SJCRH30 (cell line): ENCODE measurements around the gene GABARAPL2. TPM values are rescaled to one million over a fixed set of nuclear protein-coding genes. Genes with fewer than 3 reads are reported as not detected.
A peak's percentile ranks its signal among the peaks of the same experiment; 100 is the strongest.
"Not testable (repeated sequence)": the region's sequence is repeated elsewhere in the genome, so short reads cannot be mapped to it uniquely, and the experiment has no call there.

Source experiments
- DNase-seq, 2 experiments: peaks; one replicate each; pipeline ENCODE4 v3.0.0-alpha.2; 2015 to 2020
- H3K27ac ChIP-seq: fragments of 250-450 bp; sonication (Bioruptor Pico); 2 replicates; pipeline ENCODE4 v1.5.1; 2020; ENCODE audit warnings: mild to moderate bottlenecking, moderate library complexity
- H3K27me3 ChIP-seq: fragments of 250-450 bp; sonication (Bioruptor Pico); 2 replicates; pipeline ENCODE4 v1.5.1; 2020; ENCODE audit warnings: mild to moderate bottlenecking, moderate library complexity
- H3K36me3 ChIP-seq: fragments of 250-450 bp; sonication (Bioruptor Pico); 2 replicates; pipeline ENCODE4 v1.5.1; 2020; ENCODE audit warnings: mild to moderate bottlenecking, moderate library complexity
- H3K4me1 ChIP-seq: fragments of 250-450 bp; sonication (Bioruptor Pico); 2 replicates; pipeline ENCODE4 v1.5.1; 2020; ENCODE audit warnings: mild to moderate bottlenecking, moderate library complexity
- H3K4me3 ChIP-seq: fragments of 250-450 bp; sonication (Bioruptor Pico); 2 replicates; pipeline ENCODE4 v1.5.1; 2020; ENCODE audit warnings: mild to moderate bottlenecking, moderate library complexity
- H3K9me3 ChIP-seq: fragments of 250-450 bp; sonication (Bioruptor Pico); replicated peaks from 2 replicates; pipeline ENCODE4 v1.5.1; 2020; ENCODE audit warnings: mild to moderate bottlenecking, moderate library complexity
- total RNA-seq: library from RNA; depleted of rRNA; stranded (reverse); fragments of >200 nt; shearing (Covaris generic); gene quantifications from 2 replicates; pipeline ENCODE4 v1.2.3, GENCODE V29; 2014

Gene GABARAPL2
- total RNA-seq, 1 experiment from 2014 or later: 34.4 TPM

- Histone ChIP-seq H3K4me1 (no peaks in the 10 kb centered on the region), H3K27me3 (no peaks in the 10 kb centered on the region), H3K27ac (no peak overlapping the region), H3K4me3 (no peak overlapping the region), H3K36me3 (no peaks in the 10 kb centered on the region), H3K9me3 (no peaks in the 10 kb centered on the region)
- no peak for DNase-seq
Observed at GRCh38 chr16:75541236-75541635, 24.9 kb upstream of the GABARAPL2 start.

GRCh38 chr16:75542462-75542861 lies 23.7 kb upstream of the GABARAPL2 start:
- H3K9me3 ChIP-seq, DNase-seq, H3K36me3 ChIP-seq: not testable (repeated sequence)

GRCh38 chr16:75545879-75546278 lies 20.3 kb upstream of the GABARAPL2 start:
- not testable (repeated sequence) for H3K27me3 ChIP-seq, H3K36me3 ChIP-seq, H3K9me3 ChIP-seq, H3K4me3 ChIP-seq, H3K27ac ChIP-seq, DNase-seq, H3K4me1 ChIP-seq

More at GRCh38 chr16:75542462-75542861, 23.7 kb upstream of the GABARAPL2 start:
- not testable (repeated sequence) for H3K4me3 ChIP-seq, H3K27me3 ChIP-seq, H3K4me1 ChIP-seq, H3K27ac ChIP-seq

DNA sequence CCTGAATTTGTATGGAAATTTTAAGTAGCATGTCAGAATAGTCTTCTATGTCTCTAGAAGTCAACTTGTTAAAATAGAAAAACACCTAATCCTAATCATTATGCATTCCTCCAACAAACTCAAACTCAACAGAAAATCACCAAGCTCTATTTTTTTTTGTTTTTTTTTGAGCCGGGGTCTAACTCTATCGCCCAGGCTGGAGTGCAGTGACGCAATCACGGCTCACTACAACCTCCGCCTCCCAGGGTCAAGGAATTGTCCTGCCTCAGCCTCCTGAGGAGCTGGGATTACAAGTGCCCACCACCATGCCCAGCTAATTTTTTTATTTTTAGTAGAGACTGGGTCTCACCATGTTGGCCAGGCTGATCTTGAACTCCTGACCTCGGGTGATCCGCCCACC lies 19.9 kb upstream of the GABARAPL2 start:
- Histone ChIP-seq H3K27me3 (no peaks in the 10 kb centered on the region), H3K4me1 (no peaks in the 10 kb centered on the region), H3K4me3 (no peak overlapping the region), H3K36me3 (no peaks in the 10 kb centered on the region), H3K9me3 (no peaks in the 10 kb centered on the region), H3K27ac (no peak overlapping the region)
- DNase-seq: no peak

DNA sequence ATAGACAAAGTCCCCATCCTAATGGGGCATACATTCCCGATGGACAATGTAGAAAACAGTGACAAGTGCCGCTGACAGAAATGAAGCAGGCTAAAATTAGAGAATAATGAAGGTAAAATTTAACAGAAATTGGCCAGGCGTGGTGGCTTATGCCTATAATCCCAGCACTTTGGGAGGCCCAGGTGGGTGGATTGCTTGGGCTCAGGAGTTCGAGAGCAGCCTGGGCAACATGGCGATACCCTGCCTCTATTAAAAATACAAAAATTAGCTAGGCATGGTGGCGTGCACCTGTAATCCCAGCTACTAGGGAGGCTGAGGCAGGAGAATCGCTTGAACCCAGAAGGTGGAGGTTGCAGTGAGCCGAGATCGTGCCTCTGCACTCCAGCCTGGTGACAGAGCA lies 17.7 kb upstream of the GABARAPL2 start:
- H3K27ac ChIP-seq, H3K4me1 ChIP-seq, H3K27me3 ChIP-seq, H3K36me3 ChIP-seq, DNase-seq, H3K9me3 ChIP-seq, H3K4me3 ChIP-seq: not testable (repeated sequence)

DNA sequence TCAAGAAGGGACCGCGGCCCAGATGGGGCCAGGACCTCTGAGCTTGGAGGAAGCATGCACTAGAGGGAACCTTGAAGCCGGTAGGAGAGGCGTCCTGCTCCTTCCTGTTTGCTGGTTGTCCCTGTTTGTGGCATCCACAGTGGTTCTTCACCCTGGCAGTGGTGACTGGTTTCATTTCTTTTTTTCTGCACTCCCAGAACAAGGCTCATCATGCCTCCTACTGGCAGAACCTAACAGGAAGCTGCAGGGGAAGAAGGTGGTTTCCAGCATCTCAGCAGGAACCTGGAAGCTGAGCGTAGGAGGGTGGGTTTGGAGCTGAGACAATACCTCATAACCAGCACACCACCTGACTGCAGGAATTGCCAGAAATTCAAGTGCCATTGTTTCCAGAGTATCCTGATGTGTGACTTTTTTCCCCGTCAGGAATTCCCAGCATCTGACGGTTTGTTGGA lies 15.9 kb upstream of the GABARAPL2 start:
- H3K9me3 ChIP-seq: no peaks in the 10 kb centered on the region
- H3K36me3 ChIP-seq: no peaks in the 10 kb centered on the region
- no peak overlapping the region for H3K27ac ChIP-seq
- H3K27me3 ChIP-seq: no peaks in the 10 kb centered on the region
- no peaks in the 10 kb centered on the region for H3K4me1 ChIP-seq
- no peak overlapping the region for H3K4me3 ChIP-seq
- DNase-seq: peak in 1 of 2 experiments; percentile 19

DNA sequence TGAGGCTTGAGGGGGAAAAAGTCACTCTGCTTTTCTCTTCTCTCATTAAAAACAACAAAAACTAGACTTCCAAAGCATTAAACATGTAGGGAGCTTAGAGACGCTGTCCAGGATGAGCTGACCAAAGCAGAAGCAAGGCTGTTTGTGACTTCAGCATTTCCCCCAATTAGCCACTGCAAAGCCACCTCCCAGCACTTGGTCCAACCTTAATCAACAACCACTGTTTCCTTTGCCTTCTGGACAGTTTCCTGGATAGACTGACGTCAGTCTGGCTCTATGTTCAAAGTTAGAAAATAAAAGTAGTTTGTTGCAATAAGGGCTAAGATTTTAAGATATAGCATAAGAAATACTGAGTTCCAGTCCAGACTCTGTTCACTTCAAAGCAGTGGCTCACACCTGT lies 13.2 kb upstream of the GABARAPL2 start:
- no peak for DNase-seq
- H3K9me3 ChIP-seq: no peaks in the 10 kb centered on the region
- no peak overlapping the region for H3K4me3 ChIP-seq
- H3K27me3 ChIP-seq: no peaks in the 10 kb centered on the region
- no peaks in the 10 kb centered on the region for H3K36me3 ChIP-seq
- H3K4me1 ChIP-seq: no peaks in the 10 kb centered on the region
- H3K27ac ChIP-seq: no peak overlapping the region

DNA sequence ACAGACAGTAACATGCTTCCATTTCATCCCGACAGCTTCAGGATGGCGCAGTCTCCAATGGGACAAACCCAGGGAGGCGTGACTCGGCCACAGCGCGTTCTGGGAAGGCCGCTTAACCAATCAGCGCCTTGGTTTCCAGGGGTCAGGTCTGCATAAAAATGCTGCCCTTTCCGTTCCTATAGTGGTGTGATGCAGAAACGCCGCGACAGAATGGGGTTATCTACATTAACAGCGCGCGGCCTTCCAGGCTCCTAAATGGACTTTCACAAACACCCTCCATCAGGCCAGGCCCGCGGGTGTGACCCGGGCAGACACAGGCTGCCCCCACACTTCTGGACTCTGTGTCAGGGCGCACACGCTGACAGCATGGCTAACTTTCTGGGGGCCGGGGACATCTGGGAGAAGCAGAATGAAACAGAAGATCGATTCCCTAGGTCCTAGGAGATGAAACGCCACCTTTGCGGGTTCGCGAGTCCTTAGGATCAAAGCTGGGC lies 10.9 kb upstream of the GABARAPL2 start:
- Histone ChIP-seq H3K4me3 (peak overlapping the region; percentile 62), H3K27me3 (no peaks in the 10 kb centered on the region), H3K27ac (no peak overlapping the region), H3K9me3 (no peaks in the 10 kb centered on the region), H3K36me3 (no peaks in the 10 kb centered on the region), H3K4me1 (no peaks in the 10 kb centered on the region)
- DNase-seq: peak; percentile 81 to 85

DNA sequence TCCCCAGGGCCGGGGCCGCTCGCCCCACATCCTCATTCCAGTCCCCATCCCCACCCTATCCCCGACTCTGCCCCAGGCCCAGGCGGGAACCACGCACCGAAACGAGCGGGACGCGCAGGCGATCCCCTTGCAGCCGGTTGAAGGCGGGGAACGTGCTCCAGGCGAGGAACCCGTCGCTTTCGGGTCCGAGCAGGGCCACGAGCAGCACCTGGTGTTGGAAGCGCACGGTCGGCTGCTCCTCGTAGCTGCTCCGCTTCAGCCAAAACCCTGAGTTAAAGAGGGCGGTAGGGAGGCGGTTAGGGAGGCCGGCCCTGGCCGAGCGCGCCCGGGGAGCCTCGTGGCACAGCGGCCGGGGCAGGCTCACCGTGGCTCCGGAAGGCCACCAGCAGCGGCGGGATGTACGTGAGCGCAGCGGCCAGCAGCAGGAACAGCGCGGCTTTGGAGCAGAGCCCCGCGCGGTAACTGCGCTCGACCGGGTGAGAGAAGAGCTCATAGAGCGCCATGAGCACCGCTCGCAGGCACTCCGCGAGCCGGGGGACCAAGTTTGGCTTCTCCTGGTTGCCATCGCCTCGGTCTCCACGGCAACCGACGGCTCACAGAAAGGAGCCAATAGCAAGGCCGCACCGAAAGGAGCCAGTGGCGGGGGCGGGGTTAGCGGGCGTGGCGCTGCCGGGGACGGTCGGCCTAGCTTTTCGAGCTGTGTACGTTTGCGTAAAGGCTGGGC lies 10.3 kb upstream of the GABARAPL2 start, which contains the start of gene TMEM231:
Gene TMEM231, minus strand, starts transcription at position 546 of the 724 bp plus-strand sequence. Its CDS starts 43 bp downstream, at position 503.
- Histone ChIP-seq H3K4me3 (peak within 1 kb of the TSS; percentile 62), H3K27me3 (no peaks in the 10 kb centered on the region), H3K36me3 (no peaks in the 10 kb centered on the region), H3K27ac (no peak within 1 kb of the TSS), H3K9me3 (no peaks in the 10 kb centered on the region), H3K4me1 (no peaks in the 10 kb centered on the region)
- DNase-seq: peak; percentile 88 to 89

DNA sequence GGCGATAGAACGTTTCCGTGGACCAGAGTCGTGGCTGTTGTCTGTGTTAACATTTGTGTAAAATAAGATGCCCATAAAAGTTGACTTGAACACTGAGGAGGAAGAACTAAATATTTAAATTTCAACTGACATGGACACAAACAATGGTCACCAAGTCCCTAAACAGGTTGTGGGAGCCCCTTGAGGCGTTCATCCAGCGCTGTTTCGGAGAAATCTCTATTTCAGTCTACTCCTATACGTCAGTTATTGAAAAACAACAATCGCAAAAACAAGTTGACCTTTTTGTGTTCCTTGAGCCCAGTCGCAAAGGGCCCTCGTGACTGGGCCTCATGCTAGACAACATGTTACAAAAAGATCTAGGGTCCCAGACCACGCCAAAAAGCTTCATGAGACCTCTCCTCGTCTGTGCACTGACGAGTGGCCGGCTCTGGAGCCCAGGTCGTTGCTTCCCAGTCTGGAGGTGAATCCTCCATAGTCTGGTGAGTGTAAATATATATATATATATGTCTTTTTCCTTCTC lies 9.7 kb upstream of the GABARAPL2 start:
- no peak overlapping the region for H3K27ac ChIP-seq
- peak overlapping the region; percentile 62 for H3K4me3 ChIP-seq
- H3K27me3 ChIP-seq: no peaks in the 10 kb centered on the region
- no peaks in the 10 kb centered on the region for H3K9me3 ChIP-seq
- H3K4me1 ChIP-seq: no peaks in the 10 kb centered on the region
- no peaks in the 10 kb centered on the region for H3K36me3 ChIP-seq
- DNase-seq: no peak

DNA sequence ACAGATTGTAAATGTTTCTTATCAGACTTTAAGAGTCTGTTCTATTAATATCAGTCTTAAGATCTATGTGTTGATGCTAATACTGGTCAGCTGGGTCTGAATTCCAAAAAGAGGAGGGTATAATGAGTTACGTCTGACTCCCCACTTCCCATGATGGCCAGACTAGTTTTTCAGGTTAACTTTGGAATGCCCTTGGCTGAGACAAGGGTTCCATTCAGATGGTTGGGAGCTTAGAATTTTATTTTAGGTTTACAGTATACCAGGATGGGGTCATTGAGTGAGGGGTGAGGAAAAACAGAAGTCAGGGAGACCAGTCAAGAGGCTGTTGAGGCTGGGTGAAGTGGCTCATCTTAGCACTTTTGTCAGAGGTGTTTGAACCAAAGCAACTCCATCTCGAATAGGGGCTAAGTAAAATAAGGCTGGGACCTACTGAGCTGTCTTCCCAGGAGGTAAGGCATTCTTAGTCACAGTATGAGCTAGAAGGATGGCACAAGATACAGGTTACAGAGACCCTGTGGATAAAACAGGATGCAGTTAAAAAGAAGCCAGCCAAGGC lies 7.3 kb upstream of the GABARAPL2 start:
- no peak overlapping the region for H3K4me3 ChIP-seq
- H3K4me1 ChIP-seq: no peaks in the 10 kb centered on the region
- H3K27ac ChIP-seq: no peak overlapping the region
- H3K36me3 ChIP-seq: no peaks in the 10 kb centered on the region
- DNase-seq: no peak
- no peaks in the 10 kb centered on the region for H3K27me3 ChIP-seq
- H3K9me3 ChIP-seq: no peaks in the 10 kb centered on the region

GRCh38 chr16:75559564-75560372 lies 6.4 kb upstream of the GABARAPL2 start:
- Histone ChIP-seq H3K4me1 (no peaks in the 10 kb centered on the region), H3K9me3 (no peaks in the 10 kb centered on the region), H3K27ac (no peak overlapping the region; the same call in 1 of the 2 replicates), H3K4me3 (peak overlapping the region; percentile 44), H3K27me3 (no peaks in the 10 kb centered on the region), H3K36me3 (no peaks in the 10 kb centered on the region)
- DNase-seq: peak; percentile 28 to 56

GRCh38 chr16:75565640-75566039 lies 539 bp upstream of the GABARAPL2 start:
- no peaks in the 10 kb centered on the region for H3K27me3 ChIP-seq
- no peak overlapping the region for H3K27ac ChIP-seq
- H3K4me3 ChIP-seq: peak overlapping the region; percentile 77
- no peak for DNase-seq
- H3K9me3 ChIP-seq: no peaks in the 10 kb centered on the region
- no peaks in the 10 kb centered on the region for H3K36me3 ChIP-seq
- no peaks in the 10 kb centered on the region for H3K4me1 ChIP-seq

- Histone ChIP-seq H3K36me3 (no peaks in the 10 kb centered on the region), H3K4me1 (no peaks in the 10 kb centered on the region), H3K9me3 (no peaks in the 10 kb centered on the region), H3K27ac (no peak overlapping the region), H3K27me3 (no peaks in the 10 kb centered on the region), H3K4me3 (peak overlapping the region; percentile 77)
- peak in 1 of 2 experiments; percentile 9 for DNase-seq
Observed at GRCh38 chr16:75566758-75567255, 628 bp downstream of the GABARAPL2 start.
